Loucy (cell line): ENCODE data around the gene SMIM14.

Experiments used
- H2AFZ ChIP-seq: fragments of 200-600 bp; sonication (generic); 2 replicates; pipeline ENCODE4 v1.6.0; 2016; ENCODE audit warnings: antibody characterized with exemption, mild to moderate bottlenecking, low read length, moderate library complexity
- H3F3A ChIP-seq: fragments of 200-600 bp; 2 replicates; pipeline ENCODE4 v1.6.0; 2016; ENCODE audit warnings: antibody characterized with exemption, low read depth, mild to moderate bottlenecking
- H3K27me3 ChIP-seq: fragments of 200-600 bp; sonication (generic); 2 replicates; pipeline ENCODE4 v1.6.1; 2014; ENCODE audit warnings: low read length, mild to moderate bottlenecking; ENCODE audit not compliant: insufficient read depth, poor library complexity, severe bottlenecking
- H3K36me3 ChIP-seq: fragments of 200-600 bp; sonication (generic); 2 replicates; pipeline ENCODE4 v1.6.1; 2016; ENCODE audit warnings: low read length; ENCODE audit not compliant: insufficient read depth
- H3K4me1 ChIP-seq: fragments of 200-600 bp; sonication (generic); 2 replicates; pipeline ENCODE4 v1.5.1; 2014; ENCODE audit warnings: low read length, mild to moderate bottlenecking; ENCODE audit not compliant: insufficient read depth, poor library complexity, severe bottlenecking
- H3K4me2 ChIP-seq: fragments of 200-600 bp; sonication (generic); 2 replicates; pipeline ENCODE4 v1.6.0; 2014; ENCODE audit warnings: antibody characterized with exemption, low read length, low read depth, mild to moderate bottlenecking; ENCODE audit not compliant: poor library complexity, severe bottlenecking
- H3K4me3 ChIP-seq: fragments of 200-600 bp; sonication (generic); 2 replicates; pipeline ENCODE4 v1.5.1; 2014; ENCODE audit warnings: low read length, mild to moderate bottlenecking, mixed read lengths; ENCODE audit not compliant: poor library complexity, severe bottlenecking
- H3K79me2 ChIP-seq: fragments of 200-600 bp; sonication (generic); 2 replicates; pipeline ENCODE4 v1.6.1; 2014; ENCODE audit warnings: low read length; ENCODE audit not compliant: insufficient read depth
- H3K9ac ChIP-seq: fragments of 200-600 bp; sonication (generic); 2 replicates; pipeline ENCODE4 v1.6.0; 2014; ENCODE audit warnings: mild to moderate bottlenecking, low read depth, low read length, moderate library complexity; ENCODE audit not compliant: poor library complexity, severe bottlenecking
- H3K9me2 ChIP-seq: fragments of 200-600 bp; sonication (generic); replicated peaks from 2 replicates; pipeline ENCODE4 v1.6.1; 2016; ENCODE audit warnings: low read depth, low read length, mixed read lengths
- H3K9me3 ChIP-seq: fragments of 200-600 bp; sonication (generic); 2 replicates; pipeline ENCODE4 v1.6.1; 2014; ENCODE audit warnings: mild to moderate bottlenecking, antibody characterized with exemption, low read length, low read depth; ENCODE audit not compliant: insufficient read depth
- H4K20me1 ChIP-seq: fragments of 200-600 bp; sonication (generic); 2 replicates; pipeline ENCODE4 v1.6.0; 2014; ENCODE audit warnings: antibody characterized with exemption, low read length, mild to moderate bottlenecking; ENCODE audit not compliant: insufficient read depth, poor library complexity, severe bottlenecking
- CTCF ChIP-seq: fragments of 200-600 bp; sonication (generic); conservative IDR thresholded peaks from 2 replicates; pipeline ENCODE4 v1.5.1; 2014; ENCODE audit warnings: mild to moderate bottlenecking, antibody characterized with exemption, low read length
- EZH2phosphoT487 ChIP-seq: fragments of 200-600 bp; IDR thresholded peaks from 2 replicates; pipeline ENCODE4 v1.6.1; 2018; ENCODE audit warnings: antibody characterized with exemption, mild to moderate bottlenecking, moderate library complexity, borderline replicate concordance

The SMIM14 gene

GRCh38 chr4:39562792-39563191 lies 75.9 kb downstream of the SMIM14 start:
- H3K79me2 ChIP-seq: no peaks in the 10 kb centered on the region
- no peaks in the 10 kb centered on the region for H3F3A ChIP-seq
- no peaks in the 10 kb centered on the region for H3K9me3 ChIP-seq
- H4K20me1 ChIP-seq: no peaks in the 10 kb centered on the region
- no peaks in the 10 kb centered on the region for H3K4me1 ChIP-seq
- no peaks in the 10 kb centered on the region for H3K27me3 ChIP-seq
- no peak overlapping the region for H3K9ac ChIP-seq
- no peak for TF ChIP-seq CTCF
- TF ChIP-seq EZH2phosphoT487: no peak
- H3K36me3 ChIP-seq: no peaks in the 10 kb centered on the region
- no peak overlapping the region for H3K4me3 ChIP-seq
- H3K4me2 ChIP-seq: no peak overlapping the region
- H2AFZ ChIP-seq: no peak overlapping the region
- H3K9me2 ChIP-seq: no peaks in the 10 kb centered on the region

- H3K4me3 ChIP-seq: no peak overlapping the region
- no peak overlapping the region for H2AFZ ChIP-seq
- no peaks in the 10 kb centered on the region for H3F3A ChIP-seq
- H3K4me2 ChIP-seq: no peak overlapping the region
- H3K9ac ChIP-seq: no peak overlapping the region
- no peaks in the 10 kb centered on the region for H3K9me2 ChIP-seq
- no peaks in the 10 kb centered on the region for H3K36me3 ChIP-seq
- no peaks in the 10 kb centered on the region for H3K79me2 ChIP-seq
- H3K4me1 ChIP-seq: no peaks in the 10 kb centered on the region
- no peaks in the 10 kb centered on the region for H4K20me1 ChIP-seq
- no peaks in the 10 kb centered on the region for H3K9me3 ChIP-seq
- H3K27me3 ChIP-seq: no peaks in the 10 kb centered on the region
- TF ChIP-seq EZH2phosphoT487 (no peak), CTCF (no peak)
Measured at GRCh38 chr4:39559626-39560025, 79.0 kb downstream of the SMIM14 start.

GRCh38 chr4:39555472-39555871 lies 83.2 kb downstream of the SMIM14 start:
- no peaks in the 10 kb centered on the region for H3K36me3 ChIP-seq
- no peak overlapping the region for H3K4me2 ChIP-seq
- H3K27me3 ChIP-seq: no peaks in the 10 kb centered on the region
- no peak overlapping the region for H2AFZ ChIP-seq
- TF ChIP-seq EZH2phosphoT487 (no peak), CTCF (no peak)
- H3K9ac ChIP-seq: no peak overlapping the region
- no peaks in the 10 kb centered on the region for H4K20me1 ChIP-seq
- H3K4me1 ChIP-seq: no peaks in the 10 kb centered on the region
- H3K79me2 ChIP-seq: no peaks in the 10 kb centered on the region
- H3K4me3 ChIP-seq: no peak overlapping the region
- H3K9me3 ChIP-seq: no peaks in the 10 kb centered on the region
- H3F3A ChIP-seq: no peaks in the 10 kb centered on the region
- H3K9me2 ChIP-seq: no peaks in the 10 kb centered on the region
